ENCODE data around the gene SMYD3.

SMYD3 gene

DNA sequence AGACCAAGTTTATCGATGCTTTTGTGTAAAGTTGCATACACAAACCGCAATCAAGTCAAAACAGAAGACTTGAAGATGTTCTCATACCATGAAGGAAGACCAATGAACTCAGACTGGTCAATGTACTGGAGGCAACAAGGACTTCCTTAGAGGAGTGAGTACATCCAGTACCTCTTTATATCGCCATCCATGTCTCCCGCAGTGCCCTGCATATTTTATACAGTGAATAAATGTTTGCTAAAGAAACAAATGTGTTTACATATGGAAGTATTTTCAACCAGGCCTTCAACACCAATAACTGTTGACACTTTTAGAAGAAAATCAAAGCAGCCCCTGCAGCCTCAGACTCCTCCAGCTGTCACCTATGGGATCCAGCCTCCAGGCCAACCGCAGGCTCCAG lies 125.6 kb downstream of the SMYD3 start:
- Histone ChIP-seq H3K4me2 (ENCODE audit: low read length, poor library complexity, severe bottlenecking) (no peak overlapping the region), H2AK5ac (ENCODE audit: low read length, severe bottlenecking) (no peak overlapping the region), H2AFZ (ENCODE audit: low read depth, low read length) (no peak overlapping the region), H3K9me3 (ENCODE audit: control insufficient read depth, low read length) (no peaks in the 10 kb centered on the region), H2BK120ac (ENCODE audit: low read depth, low read length) (no peak overlapping the region), H2BK12ac (ENCODE audit: low read length in 2 of 2) (no peak overlapping the region), H3K4me1 (ENCODE audit: control insufficient read depth, insufficient read depth, low read depth, low read length) (peaks cover 6% of the 10 kb centered on the region), H4K8ac (ENCODE audit: low read length) (no peak overlapping the region), H3K4me3 (ENCODE audit: insufficient read depth in 1 of 2, low read depth in 1 of 2, low read length in 2 of 2) (no peak overlapping the region), H3K9ac (ENCODE audit: low read length) (no peak overlapping the region), H3K27me3 (ENCODE audit: control insufficient read depth in 1 of 2, insufficient read depth in 1 of 2, low read length in 2 of 2) (no peaks in the 10 kb centered on the region), H3K4ac (ENCODE audit: low read depth in 1 of 2, low read length in 2 of 2) (no peak overlapping the region), H3K23ac (ENCODE audit: low read length in 2 of 2) (no peak overlapping the region), H3K14ac (ENCODE audit: low read length in 2 of 2) (no peak overlapping the region), H3K79me1 (replicated peaks; ENCODE audit: low read length, poor library complexity, severe bottlenecking) (peaks cover 17% of the 10 kb centered on the region), H3K18ac (ENCODE audit: low read depth in 1 of 2, low read length in 2 of 2) (no peak overlapping the region), H2BK5ac (ENCODE audit: low read depth, low read length, poor library complexity, severe bottlenecking) (no peak overlapping the region), H4K91ac (ENCODE audit: low read length) (no peak overlapping the region), H3K27ac (ENCODE audit: low read length, poor library complexity, severe bottlenecking) (no peak overlapping the region), H3K36me3 (ENCODE audit: control insufficient read depth in 1 of 2, insufficient read depth in 2 of 2, low read depth in 1 of 2, low read length in 2 of 2) (peaks cover 0 to 3% of the 10 kb centered on the region in 2 experiments), H2BK15ac (ENCODE audit: low read depth, poor library complexity, severe bottlenecking) (no peak overlapping the region)
- no peak for DNase-seq
- WGBS: 100% methylated on average over 3 of the region's 5 CpGs

GRCh38 chr1:246377625-246378153 lies 129.4 kb downstream of the SMYD3 start:
- WGBS: 100% methylated on average over 3 of the region's 5 CpGs
- H3K14ac ChIP-seq (ENCODE audit: low read length in 2 of 2): no peak overlapping the region

DNA sequence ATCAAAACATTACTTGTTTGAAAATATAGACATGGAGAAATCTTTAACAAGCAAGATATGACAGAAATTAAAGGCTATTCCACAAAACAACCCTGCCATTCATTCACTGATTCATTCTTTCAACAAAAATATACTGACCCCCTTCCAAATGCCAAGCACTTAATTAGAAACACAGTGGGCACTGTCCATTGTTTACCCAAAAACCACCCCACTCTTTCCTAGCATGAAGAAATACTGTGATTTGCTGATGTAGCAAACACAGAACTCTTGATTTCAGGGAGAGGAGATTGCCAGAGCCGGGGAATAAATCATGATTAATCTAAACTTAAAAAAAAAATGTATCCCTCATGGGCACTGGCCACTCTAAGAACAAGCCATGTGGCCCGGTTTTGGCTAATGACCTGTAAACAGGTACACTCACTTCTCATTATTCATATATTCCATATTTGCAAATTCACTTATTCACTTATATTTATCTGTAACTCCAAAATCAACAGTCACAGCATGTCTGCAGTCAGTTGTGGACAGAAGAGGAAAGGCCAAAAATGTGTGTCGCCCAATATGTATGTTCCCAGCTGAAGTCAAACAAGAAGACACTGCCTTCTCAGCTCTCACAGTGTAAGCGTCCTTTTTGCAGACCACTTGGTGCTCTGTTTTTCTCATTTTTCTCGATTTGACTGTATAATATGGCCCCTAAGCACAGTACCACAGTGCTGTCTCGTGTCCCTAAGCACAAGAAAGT lies 133.1 kb downstream of the SMYD3 start:
- Histone ChIP-seq H2BK120ac (ENCODE audit: low read depth, low read length) (no peak overlapping the region), H3K14ac (ENCODE audit: low read length in 2 of 2) (no peak overlapping the region), H4K91ac (ENCODE audit: low read length) (no peak overlapping the region), H2BK5ac (ENCODE audit: low read depth, low read length, poor library complexity, severe bottlenecking) (no peak overlapping the region), H2BK12ac (ENCODE audit: low read length in 2 of 2) (no peak overlapping the region), H3K4me3 (ENCODE audit: insufficient read depth in 1 of 2, low read depth in 1 of 2, low read length in 2 of 2) (no peak overlapping the region), H3K27me3 (ENCODE audit: control insufficient read depth in 1 of 2, insufficient read depth in 1 of 2, low read length in 2 of 2) (no peaks in the 10 kb centered on the region), H4K8ac (ENCODE audit: low read length) (no peak overlapping the region), H3K36me3 (ENCODE audit: control insufficient read depth in 1 of 2, insufficient read depth in 2 of 2, low read depth in 1 of 2, low read length in 2 of 2) (no peaks in the 10 kb centered on the region), H2BK15ac (ENCODE audit: low read depth, poor library complexity, severe bottlenecking) (no peak overlapping the region), H2AFZ (ENCODE audit: low read depth, low read length) (no peak overlapping the region), H3K9ac (ENCODE audit: low read length) (no peak overlapping the region), H3K4me2 (ENCODE audit: low read length, poor library complexity, severe bottlenecking) (no peak overlapping the region), H2AK5ac (ENCODE audit: low read length, severe bottlenecking) (no peak overlapping the region), H3K4ac (ENCODE audit: low read depth in 1 of 2, low read length in 2 of 2) (no peak overlapping the region), H3K9me3 (ENCODE audit: control insufficient read depth, low read length) (no peaks in the 10 kb centered on the region), H3K27ac (ENCODE audit: low read length, poor library complexity, severe bottlenecking) (no peak overlapping the region), H3K79me1 (replicated peaks; ENCODE audit: low read length, poor library complexity, severe bottlenecking) (peaks cover 6% of the 10 kb centered on the region), H3K23ac (ENCODE audit: low read length in 2 of 2) (no peak overlapping the region), H3K18ac (ENCODE audit: low read depth in 1 of 2, low read length in 2 of 2) (no peak overlapping the region), H3K4me1 (ENCODE audit: control insufficient read depth, insufficient read depth, low read depth, low read length) (no peaks in the 10 kb centered on the region)
- peak; percentile 14 for DNase-seq
- WGBS: 88% methylated on average over 6 of the region's 6 CpGs

More at GRCh38 chr1:246377625-246378153, 129.4 kb downstream of the SMYD3 start:
- no peak overlapping the region for H3K4me3 ChIP-seq (ENCODE audit: insufficient read depth in 1 of 2, low read depth in 1 of 2, low read length in 2 of 2)
- H3K27ac ChIP-seq (ENCODE audit: low read length, poor library complexity, severe bottlenecking): no peak overlapping the region
- H2BK15ac ChIP-seq (ENCODE audit: low read depth, poor library complexity, severe bottlenecking): no peak overlapping the region
- H3K36me3 ChIP-seq (ENCODE audit: control insufficient read depth in 1 of 2, insufficient read depth in 2 of 2, low read depth in 1 of 2, low read length in 2 of 2): peaks cover 0 to 3% of the 10 kb centered on the region in 2 experiments
- no peak overlapping the region for H3K18ac ChIP-seq (ENCODE audit: low read depth in 1 of 2, low read length in 2 of 2)
- no peaks in the 10 kb centered on the region for H3K27me3 ChIP-seq (ENCODE audit: control insufficient read depth in 1 of 2, insufficient read depth in 1 of 2, low read length in 2 of 2)
- no peak overlapping the region for H3K4ac ChIP-seq (ENCODE audit: low read depth in 1 of 2, low read length in 2 of 2)
- no peak overlapping the region for H2BK12ac ChIP-seq (ENCODE audit: low read length in 2 of 2)
- no peak for DNase-seq
- no peak overlapping the region for H4K8ac ChIP-seq (ENCODE audit: low read length)
- no peak overlapping the region for H3K9ac ChIP-seq (ENCODE audit: low read length)
- H4K91ac ChIP-seq (ENCODE audit: low read length): no peak overlapping the region
- H2BK5ac ChIP-seq (ENCODE audit: low read depth, low read length, poor library complexity, severe bottlenecking): no peak overlapping the region
- no peak overlapping the region for H2BK120ac ChIP-seq (ENCODE audit: low read depth, low read length)
- no peak overlapping the region for H3K4me2 ChIP-seq (ENCODE audit: low read length, poor library complexity, severe bottlenecking)
- H3K4me1 ChIP-seq (ENCODE audit: control insufficient read depth, insufficient read depth, low read depth, low read length): peaks cover 2% of the 10 kb centered on the region
- H2AK5ac ChIP-seq (ENCODE audit: low read length, severe bottlenecking): no peak overlapping the region
- H3K79me1 ChIP-seq (replicated peaks; ENCODE audit: low read length, poor library complexity, severe bottlenecking): peaks cover 11% of the 10 kb centered on the region
- H3K23ac ChIP-seq (ENCODE audit: low read length in 2 of 2): no peak overlapping the region
- H3K9me3 ChIP-seq (ENCODE audit: control insufficient read depth, low read length): no peaks in the 10 kb centered on the region
- no peak overlapping the region for H2AFZ ChIP-seq (ENCODE audit: low read depth, low read length)

DNA sequence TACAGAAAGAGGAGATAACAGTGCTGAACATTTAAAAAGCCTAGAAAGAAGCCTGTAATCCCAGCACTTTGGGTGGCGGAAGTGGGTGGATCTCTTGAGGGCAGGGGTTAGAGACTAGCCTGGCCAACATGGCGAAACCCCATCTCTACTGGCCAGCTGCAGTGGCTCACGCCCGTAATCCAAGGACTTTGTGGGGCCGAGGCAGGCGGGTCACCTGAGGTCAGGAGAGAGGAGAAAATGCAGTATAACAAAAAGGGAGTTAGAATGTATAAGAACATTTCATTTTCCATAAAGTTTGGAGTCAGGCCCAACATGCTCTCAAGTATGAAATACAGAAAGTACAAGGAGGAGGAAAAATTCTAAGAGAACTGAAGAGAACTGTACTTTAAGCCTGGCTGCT lies 134.5 kb downstream of the SMYD3 start:
- no peak overlapping the region for H3K27ac ChIP-seq (ENCODE audit: low read length, poor library complexity, severe bottlenecking)
- WGBS: 95% methylated on average over 6 of the region's 6 CpGs

More for the DNA sequence above, 134.5 kb downstream of the SMYD3 start:
- no peak overlapping the region for H3K4ac ChIP-seq (ENCODE audit: low read depth in 1 of 2, low read length in 2 of 2)
- no peak overlapping the region for H3K4me2 ChIP-seq (ENCODE audit: low read length, poor library complexity, severe bottlenecking)
- H4K91ac ChIP-seq (ENCODE audit: low read length): no peak overlapping the region
- H3K27me3 ChIP-seq (ENCODE audit: control insufficient read depth in 1 of 2, insufficient read depth in 1 of 2, low read length in 2 of 2): no peaks in the 10 kb centered on the region
- no peaks in the 10 kb centered on the region for H3K36me3 ChIP-seq (ENCODE audit: control insufficient read depth in 1 of 2, insufficient read depth in 2 of 2, low read depth in 1 of 2, low read length in 2 of 2)
- no peak overlapping the region for H2AK5ac ChIP-seq (ENCODE audit: low read length, severe bottlenecking)
- H3K4me1 ChIP-seq (ENCODE audit: control insufficient read depth, insufficient read depth, low read depth, low read length): no peaks in the 10 kb centered on the region
- no peak overlapping the region for H3K9ac ChIP-seq (ENCODE audit: low read length)
- H2BK12ac ChIP-seq (ENCODE audit: low read length in 2 of 2): no peak overlapping the region
- H3K14ac ChIP-seq (ENCODE audit: low read length in 2 of 2): no peak overlapping the region
- H2BK120ac ChIP-seq (ENCODE audit: low read depth, low read length): no peak overlapping the region
- H2AFZ ChIP-seq (ENCODE audit: low read depth, low read length): no peak overlapping the region
- no peak overlapping the region for H2BK5ac ChIP-seq (ENCODE audit: low read depth, low read length, poor library complexity, severe bottlenecking)
- no peak for DNase-seq
- H3K79me1 ChIP-seq (replicated peaks; ENCODE audit: low read length, poor library complexity, severe bottlenecking): peaks cover 9% of the 10 kb centered on the region
- no peaks in the 10 kb centered on the region for H3K9me3 ChIP-seq (ENCODE audit: control insufficient read depth, low read length)
- no peak overlapping the region for H3K23ac ChIP-seq (ENCODE audit: low read length in 2 of 2)
- H3K18ac ChIP-seq (ENCODE audit: low read depth in 1 of 2, low read length in 2 of 2): no peak overlapping the region
- H4K8ac ChIP-seq (ENCODE audit: low read length): peak overlapping the region; percentile 37
- no peak overlapping the region for H3K4me3 ChIP-seq (ENCODE audit: insufficient read depth in 1 of 2, low read depth in 1 of 2, low read length in 2 of 2)
- no peak overlapping the region for H2BK15ac ChIP-seq (ENCODE audit: low read depth, poor library complexity, severe bottlenecking)
